A673 (cell line): Measurements from ENCODE around the gene EAF1.

ENCODE experiments used
- EZH2 ChIP-seq: fragments of 200-600 bp; sonication (generic); IDR thresholded peaks from 2 replicates; pipeline ENCODE4 v1.6.1; 2017; ENCODE audit warnings: borderline replicate concordance, low read depth, mild to moderate bottlenecking, mixed read lengths, antibody characterized with exemption, low read length; ENCODE audit not compliant: poor library complexity, severe bottlenecking
- TF ChIP-seq, protein P1 (sequence below): fragments of 300-800, 200-600 bp; sonication (generic); conservative IDR thresholded peaks from 2 replicates; pipeline ENCODE4 v1.5.1; 2017; ENCODE audit warnings: low read depth, mild to moderate bottlenecking, antibody characterized with exemption, low read length, moderate library complexity, mixed read lengths

DNA sequence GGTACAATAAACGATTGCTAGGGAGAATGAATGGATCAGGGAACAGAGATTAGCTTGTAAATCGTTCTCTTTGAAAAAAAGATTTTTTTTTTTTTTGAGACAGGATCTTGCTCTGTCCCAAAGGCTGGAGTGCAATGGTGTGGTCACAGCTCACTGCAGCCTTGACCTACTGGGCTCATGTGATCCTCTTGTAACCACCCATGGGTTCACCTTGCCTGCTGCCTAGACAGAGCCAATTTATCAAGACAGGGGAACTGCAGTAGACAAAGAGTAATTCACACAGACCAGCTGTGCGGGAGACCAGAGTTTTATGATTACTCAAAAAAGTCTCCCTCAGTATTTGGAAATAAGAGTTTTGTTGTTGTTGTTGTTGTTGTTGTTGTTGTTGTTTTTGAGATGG, 39.7 kb upstream of the EAF1 start:
- TF ChIP-seq, protein P1, sequence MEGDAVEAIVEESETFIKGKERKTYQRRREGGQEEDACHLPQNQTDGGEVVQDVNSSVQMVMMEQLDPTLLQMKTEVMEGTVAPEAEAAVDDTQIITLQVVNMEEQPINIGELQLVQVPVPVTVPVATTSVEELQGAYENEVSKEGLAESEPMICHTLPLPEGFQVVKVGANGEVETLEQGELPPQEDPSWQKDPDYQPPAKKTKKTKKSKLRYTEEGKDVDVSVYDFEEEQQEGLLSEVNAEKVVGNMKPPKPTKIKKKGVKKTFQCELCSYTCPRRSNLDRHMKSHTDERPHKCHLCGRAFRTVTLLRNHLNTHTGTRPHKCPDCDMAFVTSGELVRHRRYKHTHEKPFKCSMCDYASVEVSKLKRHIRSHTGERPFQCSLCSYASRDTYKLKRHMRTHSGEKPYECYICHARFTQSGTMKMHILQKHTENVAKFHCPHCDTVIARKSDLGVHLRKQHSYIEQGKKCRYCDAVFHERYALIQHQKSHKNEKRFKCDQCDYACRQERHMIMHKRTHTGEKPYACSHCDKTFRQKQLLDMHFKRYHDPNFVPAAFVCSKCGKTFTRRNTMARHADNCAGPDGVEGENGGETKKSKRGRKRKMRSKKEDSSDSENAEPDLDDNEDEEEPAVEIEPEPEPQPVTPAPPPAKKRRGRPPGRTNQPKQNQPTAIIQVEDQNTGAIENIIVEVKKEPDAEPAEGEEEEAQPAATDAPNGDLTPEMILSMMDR: no peak
- TF ChIP-seq EZH2: no peak
